ENCODE results near the gene SYT2.

The SYT2 gene

DNA sequence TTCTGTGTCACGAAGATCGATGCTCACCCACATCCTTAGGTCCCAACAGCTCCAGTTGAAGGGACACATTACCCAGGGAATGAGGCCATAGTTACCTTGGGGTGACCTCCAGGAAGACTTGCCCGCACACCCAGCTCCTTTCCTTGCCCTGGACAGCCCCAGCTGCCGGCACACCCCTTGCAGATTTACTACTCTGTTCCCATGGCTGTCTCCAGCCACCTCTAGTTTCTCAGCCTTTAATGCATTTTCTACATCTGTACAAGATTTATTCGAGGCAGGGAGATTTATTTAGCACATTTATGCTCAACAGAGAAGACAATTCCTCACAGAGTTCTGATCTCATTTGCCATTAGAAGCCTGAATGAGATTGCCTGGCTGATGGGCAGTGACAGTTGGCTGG is 36.7 kb downstream of the SYT2 start:
- no peak for TF ChIP-seq FOXP2 (optimal IDR thresholded peaks at IDR 0.05; ENCODE audit: borderline replicate concordance, extremely low read depth, extremely low read length, insufficient read depth)
- TF ChIP-seq SIN3A (IDR thresholded peaks at IDR 0.05; ENCODE audit: borderline replicate concordance, insufficient read depth, low read length) = no peak
- no peak for TF ChIP-seq TAF1 (IDR thresholded peaks at IDR 0.05; ENCODE audit: borderline replicate concordance, insufficient read depth, low read length)
- TF ChIP-seq POLR2AphosphoS5 (IDR thresholded peaks at IDR 0.05; ENCODE audit: low read depth, low read length) = no peak
- no peak for TF ChIP-seq REST (IDR thresholded peaks at IDR 0.05; ENCODE audit: insufficient read depth in 1 of 2, low read depth in 2 of 2, low read length in 2 of 2)

DNA sequence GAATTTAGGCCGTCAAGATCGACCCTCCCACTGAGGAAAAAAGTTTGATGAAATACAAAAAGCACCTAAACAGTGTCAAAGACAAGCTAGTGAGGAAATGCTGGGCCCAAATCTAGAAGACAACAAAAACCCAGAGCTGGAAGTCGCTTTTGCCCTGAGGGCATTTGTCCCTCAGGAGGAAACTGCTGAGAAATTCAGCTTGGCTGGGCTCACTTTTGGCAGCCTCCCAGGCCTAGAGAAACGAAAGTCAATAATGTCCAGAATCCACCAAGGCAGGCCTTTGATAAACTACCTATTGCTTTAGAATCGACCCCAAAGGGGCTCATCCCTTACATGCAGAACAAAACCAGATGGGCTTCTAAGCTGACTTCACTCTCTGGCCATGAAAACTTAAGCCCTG is 38.9 kb downstream of the SYT2 start:
- TF ChIP-seq POLR2AphosphoS5 (IDR thresholded peaks at IDR 0.05; ENCODE audit: low read depth, low read length) (no peak), SIN3A (IDR thresholded peaks at IDR 0.05; ENCODE audit: borderline replicate concordance, insufficient read depth, low read length) (no peak), FOXP2 (optimal IDR thresholded peaks at IDR 0.05; ENCODE audit: borderline replicate concordance, extremely low read depth, extremely low read length, insufficient read depth) (no peak), REST (IDR thresholded peaks at IDR 0.05; ENCODE audit: insufficient read depth in 1 of 2, low read depth in 2 of 2, low read length in 2 of 2) (no peak), TAF1 (IDR thresholded peaks at IDR 0.05; ENCODE audit: borderline replicate concordance, insufficient read depth, low read length) (no peak)

DNA sequence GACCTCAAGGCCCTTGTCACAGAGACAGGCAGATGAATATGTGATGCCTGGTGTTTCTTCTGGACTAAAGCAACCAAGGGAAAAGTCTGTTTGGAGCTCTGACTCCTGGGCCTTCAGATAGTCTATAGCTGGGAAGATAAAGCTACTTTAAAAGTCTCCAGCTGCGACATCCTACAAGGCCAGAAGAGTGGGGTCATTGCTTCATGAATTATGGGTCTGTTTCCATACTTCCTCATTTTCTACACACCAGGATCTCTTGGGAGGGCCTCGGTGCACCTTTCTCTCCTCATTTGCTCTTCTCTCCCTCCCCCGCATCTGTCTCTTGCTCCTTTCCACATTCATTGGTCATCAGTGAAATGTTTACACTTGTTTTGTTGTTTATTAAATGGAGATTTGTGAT is 44.8 kb downstream of the SYT2 start:
- no peak for TF ChIP-seq SIN3A (IDR thresholded peaks at IDR 0.05; ENCODE audit: borderline replicate concordance, insufficient read depth, low read length)
- no peak for TF ChIP-seq FOXP2 (optimal IDR thresholded peaks at IDR 0.05; ENCODE audit: borderline replicate concordance, extremely low read depth, extremely low read length, insufficient read depth)

- TF ChIP-seq TAF1 (IDR thresholded peaks at IDR 0.05; ENCODE audit: borderline replicate concordance, insufficient read depth, low read length) = no peak
These were observed 46.2 kb downstream of the SYT2 start for GRCh38 chr1:202664083-202664482.

- TF ChIP-seq POLR2AphosphoS5 (IDR thresholded peaks at IDR 0.05; ENCODE audit: low read depth, low read length) (no peak), FOXP2 (optimal IDR thresholded peaks at IDR 0.05; ENCODE audit: borderline replicate concordance, extremely low read depth, extremely low read length, insufficient read depth) (no peak), SIN3A (IDR thresholded peaks at IDR 0.05; ENCODE audit: borderline replicate concordance, insufficient read depth, low read length) (no peak), REST (IDR thresholded peaks at IDR 0.05; ENCODE audit: insufficient read depth in 1 of 2, low read depth in 2 of 2, low read length in 2 of 2) (no peak), TAF1 (IDR thresholded peaks at IDR 0.05; ENCODE audit: borderline replicate concordance, insufficient read depth, low read length) (no peak)
These were observed 47.1 kb downstream of the SYT2 start for GRCh38 chr1:202663131-202663530.

GRCh38 chr1:202662081-202662480 is 48.2 kb downstream of the SYT2 start:
- TF ChIP-seq FOXP2 (optimal IDR thresholded peaks at IDR 0.05; ENCODE audit: borderline replicate concordance, extremely low read depth, extremely low read length, insufficient read depth) = no peak
- TF ChIP-seq REST (IDR thresholded peaks at IDR 0.05; ENCODE audit: insufficient read depth in 1 of 2, low read depth in 2 of 2, low read length in 2 of 2) = no peak

Measured in PFSK-1 (cell line).